ENCODE results near the gene CLSTN2.

- TF ChIP-seq POLR2A (IDR thresholded peaks at IDR 0.05; ENCODE audit: low read depth, low read length) (no peak), USF2 (IDR thresholded peaks at IDR 0.05; ENCODE audit: low read depth, low read length) (no peak), CTCF (conservative IDR thresholded peaks at IDR 0.05; ENCODE audit: low read depth, low read length) (no peak), RCOR1 (IDR thresholded peaks at IDR 0.05; ENCODE audit: insufficient replicate concordance, low read length) (no peak), CEBPB (IDR thresholded peaks at IDR 0.05; ENCODE audit: low read depth, low read length) (no peak), MAZ (IDR thresholded peaks at IDR 0.05; ENCODE audit: borderline replicate concordance, low read depth, low read length) (no peak), FOS (IDR thresholded peaks at IDR 0.05; ENCODE audit: low read depth, low read length) (no peak), MXI1 (IDR thresholded peaks at IDR 0.05; ENCODE audit: borderline replicate concordance, low read depth, low read length) (no peak), RFX5 (IDR thresholded peaks at IDR 0.05; ENCODE audit: low read depth, low read length) (no peak), RAD21 (IDR thresholded peaks at IDR 0.05; ENCODE audit: low read length) (no peak), CHD1 (IDR thresholded peaks at IDR 0.05; ENCODE audit: low read depth, low read length) (no peak)
These were observed 150.0 kb downstream of the CLSTN2 start for GRCh38 chr3:140085001-140085400.

Data from IMR-90 (cell line).